Natural killer cell (primary cell): ENCODE measurements around the gene SP3. TPM values are rescaled to one million over a fixed set of nuclear protein-coding genes. Genes with fewer than 3 reads are reported as not detected.

ENCODE experiments used
- ATAC-seq, 3 donors: fragments of 150-1000 bp in 2 of 3; fragments of 200-7000 bp in 1 of 3; cut with Tn5 transposase; 1 replicate in 1 of 3; 2 replicates in 2 of 3; pipeline ENCODE4 v1.10.0; 2021; ENCODE audit warnings: mild to moderate bottlenecking in 2 of 3, moderate library complexity in 2 of 3
- DNase-seq, 2 donors: peaks; one replicate each; pipeline versions ENCODE4 v3.0.0 to v3.0.0-alpha.2; 2013 to 2021; ENCODE audit warnings: mixed read lengths in 1 of 2
- H3K27ac ChIP-seq: one replicate; pipeline ENCODE4 v1.5.1; 2013; ENCODE audit warnings: mild to moderate bottlenecking, low read length
- H3K27me3 ChIP-seq: one replicate; pipeline ENCODE4 v1.6.1; 2013; ENCODE audit warnings: low read length; ENCODE audit not compliant: control insufficient read depth, insufficient read depth
- H3K36me3 ChIP-seq: one replicate; pipeline ENCODE4 v1.6.1; 2013; ENCODE audit warnings: low read length; ENCODE audit not compliant: control insufficient read depth, insufficient read depth
- H3K4me1 ChIP-seq: one replicate; pipeline ENCODE4 v1.6.1; 2013; ENCODE audit warnings: low read length; ENCODE audit not compliant: control insufficient read depth, insufficient read depth
- H3K4me3 ChIP-seq: one replicate; pipeline ENCODE4 v1.5.1; 2013; ENCODE audit warnings: low read length
- H3K9me3 ChIP-seq: one replicate; pipeline ENCODE4 v1.6.1; 2013; ENCODE audit warnings: low read length; ENCODE audit not compliant: control insufficient read depth, insufficient read depth
- H3K27ac Mint-ChIP-seq, 2 donors: one replicate each; pipeline ENCODE4 v1.8.0; 2022; ENCODE audit warnings: mild to moderate bottlenecking in 2 of 2, mixed read lengths in 2 of 2, moderate library complexity in 1 of 2
- H3K27me3 Mint-ChIP-seq, 2 donors: one replicate each; pipeline ENCODE4 v1.8.0; 2022; ENCODE audit warnings: low read depth in 2 of 2, mixed read lengths in 2 of 2
- H3K36me3 Mint-ChIP-seq: one replicate; pipeline ENCODE4 v1.8.0; 2022; ENCODE audit warnings: mixed read lengths
- H3K4me1 Mint-ChIP-seq, 2 donors: one replicate each; pipeline ENCODE4 v1.8.0; 2022; ENCODE audit warnings: mixed read lengths in 2 of 2
- H3K4me3 Mint-ChIP-seq: one replicate; pipeline ENCODE4 v1.8.0; 2022; ENCODE audit warnings: mild to moderate bottlenecking, moderate library complexity, mixed read lengths
- H3K9me3 Mint-ChIP-seq, 2 donors: one replicate each; pipeline ENCODE4 v1.8.0; 2022; ENCODE audit warnings: mixed read lengths in 2 of 2
- WGBS: methylation state at CpG from one replicate; pipeline ENCODE4 v1.1.7; 2013; ENCODE audit warnings: missing lambda C conversion rate; ENCODE audit not compliant: insufficient coverage; 5-methylcytosine and 5-hydroxymethylcytosine counted together
- intact Hi-C: fragments of 100-400 bp; cut with micrococcal nuclease; formaldehyde crosslinking; loops from one replicate; pipeline ENCODE4 v1.14.2; 2022
- total RNA-seq, 4 donors: library from RNA; stranded (reverse); fragments of 120-200 nt in 1 of 4; gene quantifications; one replicate each; pipeline versions ENCODE4 v1.2.3 to v1.2.4, GENCODE V29; 2013 to 2022
- TF ChIP-seq, protein P1 (sequence below): fragments of 200-600 bp; IDR thresholded peaks from one replicate; pipeline ENCODE4 v1.8.0; 2022; ENCODE audit warnings: antibody characterized with exemption

The SP3 gene
- total RNA-seq, 3 donors from 2014 or later (not counting 1 experiment from before 2014, with no cell fraction given): 179 to 200 (median 188) TPM

DNA sequence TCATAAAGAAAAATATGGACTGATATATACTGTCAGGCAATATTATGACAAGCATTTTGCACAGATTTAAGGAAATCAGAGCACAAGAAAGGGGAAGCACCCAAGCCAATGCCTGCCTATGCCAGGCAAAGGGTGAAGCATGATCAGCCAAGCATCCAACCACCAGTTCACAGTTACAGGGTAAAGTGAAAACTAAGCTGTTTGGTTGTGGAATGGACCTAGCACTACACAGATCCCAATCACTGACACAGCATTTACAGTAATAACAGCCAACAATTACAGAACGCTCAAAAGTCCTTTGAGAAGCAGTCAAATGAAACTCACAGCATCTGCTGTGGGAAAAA is 90.3 kb downstream of the SP3 start:
- no peaks in the 10 kb centered on the region for H3K36me3 ChIP-seq
- no peak overlapping the region for H3K27ac Mint-ChIP-seq
- no peaks in the 10 kb centered on the region for H3K4me1 Mint-ChIP-seq
- no peaks in the 10 kb centered on the region for H3K36me3 Mint-ChIP-seq
- WGBS: no CpG with 5 or more reads among the region's 1 CpG
- H3K4me3 Mint-ChIP-seq: no peak overlapping the region
- no peaks in the 10 kb centered on the region for H3K9me3 ChIP-seq
- no peaks in the 10 kb centered on the region for H3K27me3 ChIP-seq
- H3K27me3 Mint-ChIP-seq: peaks cover 4 to 17% of the 10 kb centered on the region in 2 donors
- no peak overlapping the region for H3K4me3 ChIP-seq
- ATAC-seq (peak in 1 of 3 donors; percentile 26), DNase-seq (no peak)
- TF ChIP-seq, protein P1, sequence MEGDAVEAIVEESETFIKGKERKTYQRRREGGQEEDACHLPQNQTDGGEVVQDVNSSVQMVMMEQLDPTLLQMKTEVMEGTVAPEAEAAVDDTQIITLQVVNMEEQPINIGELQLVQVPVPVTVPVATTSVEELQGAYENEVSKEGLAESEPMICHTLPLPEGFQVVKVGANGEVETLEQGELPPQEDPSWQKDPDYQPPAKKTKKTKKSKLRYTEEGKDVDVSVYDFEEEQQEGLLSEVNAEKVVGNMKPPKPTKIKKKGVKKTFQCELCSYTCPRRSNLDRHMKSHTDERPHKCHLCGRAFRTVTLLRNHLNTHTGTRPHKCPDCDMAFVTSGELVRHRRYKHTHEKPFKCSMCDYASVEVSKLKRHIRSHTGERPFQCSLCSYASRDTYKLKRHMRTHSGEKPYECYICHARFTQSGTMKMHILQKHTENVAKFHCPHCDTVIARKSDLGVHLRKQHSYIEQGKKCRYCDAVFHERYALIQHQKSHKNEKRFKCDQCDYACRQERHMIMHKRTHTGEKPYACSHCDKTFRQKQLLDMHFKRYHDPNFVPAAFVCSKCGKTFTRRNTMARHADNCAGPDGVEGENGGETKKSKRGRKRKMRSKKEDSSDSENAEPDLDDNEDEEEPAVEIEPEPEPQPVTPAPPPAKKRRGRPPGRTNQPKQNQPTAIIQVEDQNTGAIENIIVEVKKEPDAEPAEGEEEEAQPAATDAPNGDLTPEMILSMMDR: no peak
- no peaks in the 10 kb centered on the region for H3K9me3 Mint-ChIP-seq
- H3K4me1 ChIP-seq: no peaks in the 10 kb centered on the region
- intact Hi-C loops: no loop called here
- no peak overlapping the region for H3K27ac ChIP-seq

DNA sequence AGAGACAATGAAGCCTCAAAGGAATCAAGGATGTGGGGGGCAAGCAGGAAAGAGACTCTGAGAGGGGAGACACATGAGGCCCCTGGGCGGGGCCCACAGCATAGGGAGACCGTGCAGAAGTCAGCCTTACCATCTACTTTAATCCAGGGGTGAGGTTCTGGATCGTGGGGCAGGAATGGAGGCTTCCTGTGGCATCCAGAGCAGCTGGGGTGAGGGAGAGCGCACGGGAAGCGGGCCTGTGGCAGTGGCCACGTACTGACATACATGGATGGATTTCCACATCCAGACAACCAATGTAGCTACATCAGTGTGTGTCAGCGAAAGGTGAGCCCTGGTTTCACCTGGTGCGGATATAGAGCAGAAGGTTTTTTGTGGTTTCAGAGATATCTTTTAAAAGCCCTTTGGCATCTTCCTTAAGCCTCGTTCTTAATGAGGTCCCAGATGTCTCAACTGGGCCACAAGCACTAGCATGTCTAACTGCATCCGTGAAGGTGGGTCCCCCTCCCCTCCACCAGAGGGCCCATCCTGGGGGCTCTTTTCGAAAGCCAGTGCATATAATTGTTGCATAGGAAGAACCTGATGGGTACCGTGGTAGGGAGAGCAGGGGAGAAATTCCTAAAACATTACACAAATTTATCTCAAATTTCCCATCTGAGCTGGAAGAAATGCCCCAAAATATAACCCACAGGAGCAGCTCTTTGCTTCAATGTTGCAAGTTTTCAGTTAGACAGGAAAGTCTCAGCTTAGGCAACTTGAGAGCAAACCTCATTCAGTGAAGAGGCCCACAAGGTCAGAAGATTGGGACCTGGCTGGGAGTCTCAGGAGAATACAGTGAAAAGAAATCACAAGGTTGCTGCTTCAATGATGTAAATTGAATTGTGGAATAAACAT is 90.9 kb downstream of the SP3 start:
- intact Hi-C loops: no loop called here
- H3K27ac ChIP-seq: no peak overlapping the region
- H3K27ac Mint-ChIP-seq: no peak overlapping the region

DNA sequence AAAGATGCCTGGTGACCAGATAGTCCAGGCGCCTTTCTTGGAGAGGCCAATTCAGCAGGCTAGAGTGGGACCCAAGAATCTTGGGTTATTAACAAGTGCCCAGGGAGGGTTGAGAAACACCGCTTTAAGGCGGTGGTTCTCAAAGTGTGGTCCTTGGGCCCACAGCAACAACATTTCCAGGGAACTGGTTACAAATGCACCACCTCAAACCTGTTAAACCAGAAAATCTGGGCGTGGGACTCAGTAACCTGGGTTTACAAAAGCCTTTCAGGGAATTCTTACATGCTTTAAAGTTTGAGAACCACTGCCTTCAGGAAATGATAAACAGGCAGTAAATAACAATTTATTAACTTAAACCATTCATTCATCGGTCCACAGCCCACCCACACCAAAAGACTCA is 92.5 kb downstream of the SP3 start:
- H3K4me3 ChIP-seq: no peak overlapping the region
- H3K27ac ChIP-seq: no peak overlapping the region
- peaks cover 14 to 22% of the 10 kb centered on the region in 2 donors for H3K27me3 Mint-ChIP-seq
- no peaks in the 10 kb centered on the region for H3K36me3 Mint-ChIP-seq
- intact Hi-C loops: no loop called here
- H3K27me3 ChIP-seq: no peaks in the 10 kb centered on the region
- no peaks in the 10 kb centered on the region for H3K4me1 Mint-ChIP-seq
- H3K4me1 ChIP-seq: no peaks in the 10 kb centered on the region
- 92% methylated on average over 5 of the region's 5 CpGs for WGBS
- DNase-seq: no peak
- no peak for ATAC-seq
- no peaks in the 10 kb centered on the region for H3K36me3 ChIP-seq
- H3K9me3 Mint-ChIP-seq: no peaks in the 10 kb centered on the region
- H3K9me3 ChIP-seq: no peaks in the 10 kb centered on the region
- TF ChIP-seq, protein P1: no peak
- H3K27ac Mint-ChIP-seq: no peak overlapping the region
- H3K4me3 Mint-ChIP-seq: no peak overlapping the region

More for the DNA sequence above, 90.9 kb downstream of the SP3 start:
- no peaks in the 10 kb centered on the region for H3K9me3 ChIP-seq
- H3K36me3 Mint-ChIP-seq: no peaks in the 10 kb centered on the region
- H3K4me3 ChIP-seq: no peak overlapping the region
- 78% methylated on average over 11 of the region's 13 CpGs for WGBS
- H3K4me1 Mint-ChIP-seq: no peaks in the 10 kb centered on the region
- H3K9me3 Mint-ChIP-seq: no peaks in the 10 kb centered on the region
- H3K27me3 ChIP-seq: no peaks in the 10 kb centered on the region
- DNase-seq (no peak), ATAC-seq (no peak)
- H3K4me3 Mint-ChIP-seq: no peak overlapping the region
- TF ChIP-seq, protein P1: no peak
- H3K4me1 ChIP-seq: no peaks in the 10 kb centered on the region
- H3K36me3 ChIP-seq: no peaks in the 10 kb centered on the region
- H3K27me3 Mint-ChIP-seq: peaks cover 5 to 13% of the 10 kb centered on the region in 2 donors
